ENCODE results near the gene JUP. TPM values are rescaled to one million over a fixed set of nuclear protein-coding genes. Genes with fewer than 3 reads are reported as not detected.
A peak's percentile ranks its signal among the peaks of the same experiment; 100 is the strongest.

JUP gene
- total RNA-seq, 1 donor from 2014 or later, result 749 TPM

GRCh38 chr17:41812381-41813151 lies 26.1 kb upstream of the JUP start, which contains the start of gene FKBP10:
Gene FKBP10, plus strand, starts transcription at chr17:41813004. Its CDS starts 31 bp downstream, at chr17:41813035.
- peak within 1 kb of the TSS; percentile 74 for H3K4me3 ChIP-seq (ENCODE audit: low read depth, low read length)
- H3K27me3 ChIP-seq (ENCODE audit: control insufficient read depth, insufficient read depth, low read length), result no peaks in the 10 kb centered on the region
- no peak for DNase-seq (ENCODE audit: low read depth)
- no peaks in the 10 kb centered on the region for H3K36me3 ChIP-seq (ENCODE audit: control insufficient read depth, insufficient read depth, low read length)
- TF ChIP-seq, protein P1, sequence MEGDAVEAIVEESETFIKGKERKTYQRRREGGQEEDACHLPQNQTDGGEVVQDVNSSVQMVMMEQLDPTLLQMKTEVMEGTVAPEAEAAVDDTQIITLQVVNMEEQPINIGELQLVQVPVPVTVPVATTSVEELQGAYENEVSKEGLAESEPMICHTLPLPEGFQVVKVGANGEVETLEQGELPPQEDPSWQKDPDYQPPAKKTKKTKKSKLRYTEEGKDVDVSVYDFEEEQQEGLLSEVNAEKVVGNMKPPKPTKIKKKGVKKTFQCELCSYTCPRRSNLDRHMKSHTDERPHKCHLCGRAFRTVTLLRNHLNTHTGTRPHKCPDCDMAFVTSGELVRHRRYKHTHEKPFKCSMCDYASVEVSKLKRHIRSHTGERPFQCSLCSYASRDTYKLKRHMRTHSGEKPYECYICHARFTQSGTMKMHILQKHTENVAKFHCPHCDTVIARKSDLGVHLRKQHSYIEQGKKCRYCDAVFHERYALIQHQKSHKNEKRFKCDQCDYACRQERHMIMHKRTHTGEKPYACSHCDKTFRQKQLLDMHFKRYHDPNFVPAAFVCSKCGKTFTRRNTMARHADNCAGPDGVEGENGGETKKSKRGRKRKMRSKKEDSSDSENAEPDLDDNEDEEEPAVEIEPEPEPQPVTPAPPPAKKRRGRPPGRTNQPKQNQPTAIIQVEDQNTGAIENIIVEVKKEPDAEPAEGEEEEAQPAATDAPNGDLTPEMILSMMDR (IDR thresholded peaks at IDR 0.05; ENCODE audit: insufficient read depth, low read length, poor library complexity, severe bottlenecking), result no peak

DNA sequence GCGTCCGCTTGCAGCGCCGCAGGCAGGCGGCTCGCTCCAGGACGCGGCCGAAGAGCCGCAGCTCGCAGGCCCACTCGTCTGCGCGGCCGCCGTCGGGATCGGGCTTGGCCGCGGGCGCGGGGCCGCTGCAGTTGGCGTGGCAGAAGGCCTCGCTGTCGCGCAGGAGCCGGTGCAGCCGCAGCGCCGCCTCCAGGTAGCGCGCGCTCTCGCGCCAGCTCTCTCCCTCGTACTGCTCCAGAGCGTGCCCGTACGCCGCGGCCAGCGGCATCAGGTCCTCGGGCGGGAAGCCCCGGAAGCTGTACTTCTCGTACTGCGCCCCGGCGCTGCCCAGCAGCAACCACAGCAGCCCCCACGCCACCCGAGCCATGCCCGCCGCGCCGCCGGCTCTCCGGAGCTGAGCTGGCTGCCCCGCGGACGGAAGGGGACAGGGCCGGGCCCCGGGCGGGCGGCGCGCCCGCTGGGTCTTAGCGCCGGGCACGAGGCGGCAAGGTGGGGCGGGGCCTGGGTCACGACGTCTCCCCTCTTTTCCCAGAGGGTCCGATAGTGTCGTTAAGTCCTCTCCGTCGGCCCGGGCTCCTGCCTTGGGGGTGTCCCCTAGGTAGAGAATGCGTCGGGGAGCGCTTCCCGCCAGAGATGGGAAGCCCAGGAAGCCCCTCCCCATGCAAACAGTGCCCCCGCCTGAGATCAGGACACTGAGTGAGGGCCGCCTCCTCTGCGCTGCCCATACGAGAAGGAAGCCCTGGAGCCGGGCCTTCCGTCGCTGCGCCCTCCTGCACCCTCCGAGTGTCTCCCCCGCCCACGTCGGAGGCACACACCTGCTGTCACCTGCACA lies 25.3 kb upstream of the JUP start, which contains the start of gene P3H4:
Gene P3H4 (minus strand): TSS at position 401 of the 832 bp plus-strand sequence. CDS start 34 bp downstream, at position 367.
- no peaks in the 10 kb centered on the region for H3K27me3 ChIP-seq (ENCODE audit: control insufficient read depth, insufficient read depth, low read length)
- peak within 1 kb of the TSS; percentile 74 for H3K4me3 ChIP-seq (ENCODE audit: low read depth, low read length)
- TF ChIP-seq, protein P1 (IDR thresholded peaks at IDR 0.05; ENCODE audit: insufficient read depth, low read length, poor library complexity, severe bottlenecking), result peak; percentile 58
- no peaks in the 10 kb centered on the region for H3K36me3 ChIP-seq (ENCODE audit: control insufficient read depth, insufficient read depth, low read length)
- DNase-seq (ENCODE audit: low read depth), result no peak

- Histone ChIP-seq H3K27me3 (ENCODE audit: control insufficient read depth, insufficient read depth, low read length) (no peaks in the 10 kb centered on the region), H3K4me3 (ENCODE audit: low read depth, low read length) (peak overlapping the region; percentile 74), H3K36me3 (ENCODE audit: control insufficient read depth, insufficient read depth, low read length) (no peaks in the 10 kb centered on the region)
- TF ChIP-seq, protein P1 (IDR thresholded peaks at IDR 0.05; ENCODE audit: insufficient read depth, low read length, poor library complexity, severe bottlenecking), result no peak
- no peak for DNase-seq (ENCODE audit: low read depth)
Observed at GRCh38 chr17:41810659-41811548, 24.4 kb upstream of the JUP start.

GRCh38 chr17:41806685-41807445 lies 20.4 kb upstream of the JUP start:
- TF ChIP-seq, protein P1 (IDR thresholded peaks at IDR 0.05; ENCODE audit: insufficient read depth, low read length, poor library complexity, severe bottlenecking), result no peak

More at GRCh38 chr17:41806685-41807445, 20.4 kb upstream of the JUP start:
- Histone ChIP-seq H3K4me3 (ENCODE audit: low read depth, low read length) (no peak overlapping the region), H3K27me3 (ENCODE audit: control insufficient read depth, insufficient read depth, low read length) (no peaks in the 10 kb centered on the region), H3K36me3 (ENCODE audit: control insufficient read depth, insufficient read depth, low read length) (peaks cover 1% of the 10 kb centered on the region)
- no peak for DNase-seq (ENCODE audit: low read depth)

Data from kidney epithelial cell (primary cell).